Measurements from ENCODE around the gene RAB27B. TPM values are rescaled to one million over a fixed set of nuclear protein-coding genes. Genes with fewer than 3 reads are reported as not detected.

RAB27B gene
- total and polyA plus RNA-seq, 3 experiments from 2014 or later = 0.15 to 1.2 (median 0.22) TPM

DNA sequence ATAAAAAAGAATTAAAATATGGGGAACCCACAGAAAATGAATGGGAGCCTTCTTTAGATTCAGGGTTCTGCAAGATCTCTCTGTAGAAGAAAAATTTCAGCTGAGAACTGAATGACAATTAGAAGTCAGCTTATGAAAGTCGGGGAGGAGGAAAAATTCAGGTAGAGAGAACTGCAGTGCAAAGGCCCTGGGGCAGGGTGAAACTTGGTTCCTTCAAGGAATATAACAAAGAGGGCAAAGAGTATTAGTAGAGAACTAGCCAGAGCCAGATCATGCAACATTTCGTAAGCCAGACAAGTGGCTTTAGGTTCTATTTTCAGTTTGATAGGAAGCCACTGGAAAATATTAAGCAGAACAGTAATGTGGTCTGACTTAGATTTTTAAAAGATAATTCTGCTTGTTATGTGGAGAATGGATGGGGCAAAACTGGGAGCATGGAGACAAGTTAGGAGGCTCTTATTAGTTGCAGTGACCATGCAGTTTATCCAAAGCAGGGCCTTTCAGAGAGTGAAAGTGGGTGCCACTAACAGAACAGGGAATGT is 27.9 kb downstream of the RAB27B start:
- Histone ChIP-seq H3K9me3 (ENCODE audit: low read length) (no peaks in the 10 kb centered on the region), H3K4me1 (ENCODE audit: insufficient read depth, low read length) (no peaks in the 10 kb centered on the region), H3K4me3 (ENCODE audit: low read length) (no peak overlapping the region), H3K36me3 (ENCODE audit: insufficient read depth, low read length) (no peaks in the 10 kb centered on the region), H3K27ac (ENCODE audit: low read depth, low read length) (no peak overlapping the region), H3K27me3 (ENCODE audit: insufficient read depth, low read length, poor library complexity, severe bottlenecking) (no peaks in the 10 kb centered on the region)
- H3K4me3 Mint-ChIP-seq = no peak overlapping the region
- H3K27ac Mint-ChIP-seq = no peak overlapping the region
- H3K4me1 Mint-ChIP-seq = peaks cover 8 to 10% (median 9%) of the 10 kb centered on the region in 3 donors
- no peak for DNase-seq
- ChIA-PET CTCF (no interaction called here), POLR2A (no interaction called here)
- H3K9me3 Mint-ChIP-seq = no peaks in the 10 kb centered on the region
- H3K27me3 Mint-ChIP-seq = peaks cover 0 to 2% of the 10 kb centered on the region in 2 donors
- H3K36me3 Mint-ChIP-seq = no peaks in the 10 kb centered on the region

DNA sequence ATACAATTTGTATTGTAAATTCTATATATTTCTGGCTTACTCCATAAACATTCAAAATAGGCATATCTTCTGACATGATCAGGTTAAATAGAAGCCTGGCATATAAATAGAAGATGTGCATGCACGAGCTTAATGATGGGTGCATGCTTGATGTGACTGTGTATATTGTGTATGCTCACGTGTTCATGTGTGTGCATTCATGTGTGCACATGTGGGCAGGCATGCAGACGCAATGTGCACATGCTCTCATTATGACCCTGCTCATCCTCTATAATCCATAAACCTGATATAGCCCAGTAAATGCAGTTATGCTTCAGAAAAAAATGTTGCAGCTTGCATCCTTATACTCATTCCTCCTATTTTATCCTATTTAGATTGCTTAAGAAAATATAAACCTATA is 29.2 kb downstream of the RAB27B start:
- H3K4me3 Mint-ChIP-seq = no peak overlapping the region

DNA sequence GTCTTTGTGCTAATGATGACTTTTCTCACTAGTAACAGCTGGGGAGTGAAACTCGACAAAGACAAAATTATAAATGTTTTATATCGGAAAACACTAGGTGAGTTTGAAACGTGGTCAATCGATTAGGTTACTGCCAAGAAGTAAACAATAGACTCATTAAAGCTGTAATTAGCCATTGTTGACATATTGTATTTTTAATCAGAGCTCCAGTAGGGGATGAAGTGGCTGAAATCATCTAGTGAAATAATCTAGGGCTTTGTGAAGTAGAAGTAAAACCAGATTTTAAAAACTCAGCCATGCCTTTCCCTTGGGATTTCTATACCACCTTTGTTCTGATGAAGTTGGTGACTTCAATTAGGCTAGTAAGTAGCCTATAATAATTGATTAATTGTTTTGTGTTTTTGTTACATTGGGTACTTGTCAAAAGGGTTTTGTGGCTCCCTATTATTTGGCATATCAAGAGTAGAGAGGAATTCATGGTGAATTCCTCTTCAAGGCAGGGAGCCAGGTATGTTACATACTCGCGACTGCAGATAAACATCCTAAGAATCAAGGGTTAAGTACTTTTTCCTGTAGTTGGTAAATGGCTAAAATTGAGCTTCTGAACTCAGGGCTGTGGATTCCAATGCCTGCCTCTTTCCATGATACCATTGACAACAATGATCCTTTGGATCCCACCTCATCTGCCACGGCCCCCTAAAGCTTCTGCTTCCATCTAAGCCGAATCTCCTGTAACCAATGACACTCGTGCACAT is 31.6 kb downstream of the RAB27B start:
- H3K27me3 Mint-ChIP-seq = no peaks in the 10 kb centered on the region
- no peaks in the 10 kb centered on the region for H3K36me3 Mint-ChIP-seq
- no peaks in the 10 kb centered on the region for H3K4me1 Mint-ChIP-seq
- Histone ChIP-seq H3K27me3 (ENCODE audit: insufficient read depth, low read length, poor library complexity, severe bottlenecking) (no peaks in the 10 kb centered on the region), H3K4me3 (ENCODE audit: low read length) (no peak overlapping the region), H3K4me1 (ENCODE audit: insufficient read depth, low read length) (no peaks in the 10 kb centered on the region), H3K36me3 (ENCODE audit: insufficient read depth, low read length) (no peaks in the 10 kb centered on the region), H3K9me3 (ENCODE audit: low read length) (no peaks in the 10 kb centered on the region), H3K27ac (ENCODE audit: low read depth, low read length) (no peak overlapping the region)
- no peak for DNase-seq
- no peaks in the 10 kb centered on the region for H3K9me3 Mint-ChIP-seq
- POLR2A ChIA-PET = no interaction called here
- H3K27ac Mint-ChIP-seq = peak overlapping the region in 2 of 8 donors; percentile 28 to 80
- peak overlapping the region in 1 of 7 donors; percentile 41 for H3K4me3 Mint-ChIP-seq
- CTCF ChIA-PET = interaction anchor here (1.2 kb wide), 1 partner anchor 10 kb away, joined by 3 read pairs; no protein-coding TSS in a partner anchor

More for the DNA sequence above, 29.2 kb downstream of the RAB27B start:
- Mint-ChIP-seq H3K27me3 (no peaks in the 10 kb centered on the region), H3K9me3 (no peaks in the 10 kb centered on the region), H3K4me1 (peaks cover 6 to 7% (median 7%) of the 10 kb centered on the region in 3 donors), H3K36me3 (no peaks in the 10 kb centered on the region), H3K27ac (no peak overlapping the region)
- POLR2A ChIA-PET = no interaction called here
- H3K27ac ChIP-seq (ENCODE audit: low read depth, low read length) = no peak overlapping the region
- no peaks in the 10 kb centered on the region for H3K36me3 ChIP-seq (ENCODE audit: insufficient read depth, low read length)
- no peaks in the 10 kb centered on the region for H3K4me1 ChIP-seq (ENCODE audit: insufficient read depth, low read length)
- no peak overlapping the region for H3K4me3 ChIP-seq (ENCODE audit: low read length)
- H3K9me3 ChIP-seq (ENCODE audit: low read length) = no peaks in the 10 kb centered on the region
- CTCF ChIA-PET = interaction anchor here (1.4 kb wide), 1 partner anchor 9 kb away, joined by 3 read pairs; no protein-coding TSS in a partner anchor
- no peak for DNase-seq
- no peaks in the 10 kb centered on the region for H3K27me3 ChIP-seq (ENCODE audit: insufficient read depth, low read length, poor library complexity, severe bottlenecking)

DNA sequence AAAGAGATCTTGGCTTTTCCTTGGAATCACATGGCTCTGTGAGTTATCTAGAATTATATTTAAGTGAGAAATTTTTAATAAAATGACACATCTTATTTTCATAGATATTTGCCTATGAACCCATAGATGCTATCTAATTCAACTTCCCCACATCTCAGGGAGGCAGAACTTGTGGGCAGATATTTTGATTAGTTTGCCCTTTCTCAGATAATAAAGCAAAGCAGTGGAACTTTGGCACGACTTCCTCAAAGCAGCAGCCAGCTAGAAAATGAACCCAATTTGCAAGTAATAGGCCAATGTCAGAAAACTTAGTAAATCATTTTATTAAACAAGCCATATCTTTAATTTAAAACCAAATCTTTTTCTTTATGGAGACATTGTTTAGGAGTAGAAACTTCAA is 32.7 kb downstream of the RAB27B start:
- DNase-seq = no peak
- no peak overlapping the region for H3K27ac Mint-ChIP-seq
- Histone ChIP-seq H3K27me3 (ENCODE audit: insufficient read depth, low read length, poor library complexity, severe bottlenecking) (no peaks in the 10 kb centered on the region), H3K4me1 (ENCODE audit: insufficient read depth, low read length) (no peaks in the 10 kb centered on the region), H3K27ac (ENCODE audit: low read depth, low read length) (no peak overlapping the region), H3K9me3 (ENCODE audit: low read length) (no peaks in the 10 kb centered on the region), H3K4me3 (ENCODE audit: low read length) (no peak overlapping the region), H3K36me3 (ENCODE audit: insufficient read depth, low read length) (no peaks in the 10 kb centered on the region)
- POLR2A ChIA-PET = no interaction called here
- no peaks in the 10 kb centered on the region for H3K27me3 Mint-ChIP-seq
- CTCF ChIA-PET = interaction anchor here (1.2 kb wide), 1 partner anchor 11 kb away, joined by 3 read pairs; no protein-coding TSS in a partner anchor
- no peaks in the 10 kb centered on the region for H3K9me3 Mint-ChIP-seq
- H3K4me3 Mint-ChIP-seq = no peak overlapping the region
- no peaks in the 10 kb centered on the region for H3K36me3 Mint-ChIP-seq
- H3K4me1 Mint-ChIP-seq = no peaks in the 10 kb centered on the region

DNA sequence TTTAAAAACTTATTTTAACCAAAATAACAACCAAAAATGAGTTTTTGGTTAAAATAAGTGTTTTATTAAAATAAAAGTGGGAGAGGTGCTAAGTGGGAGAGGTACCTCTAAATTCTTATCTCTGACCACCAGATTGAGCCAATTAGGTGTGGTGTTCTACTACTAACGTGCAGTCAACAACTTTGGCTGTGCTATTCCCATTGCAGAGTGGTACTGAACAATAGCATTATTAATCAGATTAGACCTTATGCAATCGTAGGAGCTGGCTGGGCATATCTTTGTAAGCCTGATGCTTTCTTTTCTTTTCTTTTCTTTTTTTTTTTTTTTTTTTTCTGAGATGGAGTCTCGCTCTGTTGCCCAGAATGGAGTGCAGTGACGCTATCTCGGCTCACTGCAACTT is 38.9 kb downstream of the RAB27B start:
- H3K9me3 Mint-ChIP-seq = no peaks in the 10 kb centered on the region
- H3K36me3 Mint-ChIP-seq = no peaks in the 10 kb centered on the region
- peaks cover 0 to under 1% of the 10 kb centered on the region in 2 donors for H3K27me3 Mint-ChIP-seq
- Histone ChIP-seq H3K36me3 (ENCODE audit: insufficient read depth, low read length) (no peaks in the 10 kb centered on the region), H3K4me3 (ENCODE audit: low read length) (no peak overlapping the region), H3K9me3 (ENCODE audit: low read length) (no peaks in the 10 kb centered on the region), H3K4me1 (ENCODE audit: insufficient read depth, low read length) (no peaks in the 10 kb centered on the region), H3K27me3 (ENCODE audit: insufficient read depth, low read length, poor library complexity, severe bottlenecking) (no peaks in the 10 kb centered on the region), H3K27ac (ENCODE audit: low read depth, low read length) (no peak overlapping the region)
- ChIA-PET POLR2A (no interaction called here), CTCF (no interaction called here)
- H3K4me3 Mint-ChIP-seq = no peak overlapping the region
- H3K4me1 Mint-ChIP-seq = peaks cover 0 to 4% (median 0%) of the 10 kb centered on the region in 3 donors
- DNase-seq = no peak
- no peak overlapping the region for H3K27ac Mint-ChIP-seq

DNA sequence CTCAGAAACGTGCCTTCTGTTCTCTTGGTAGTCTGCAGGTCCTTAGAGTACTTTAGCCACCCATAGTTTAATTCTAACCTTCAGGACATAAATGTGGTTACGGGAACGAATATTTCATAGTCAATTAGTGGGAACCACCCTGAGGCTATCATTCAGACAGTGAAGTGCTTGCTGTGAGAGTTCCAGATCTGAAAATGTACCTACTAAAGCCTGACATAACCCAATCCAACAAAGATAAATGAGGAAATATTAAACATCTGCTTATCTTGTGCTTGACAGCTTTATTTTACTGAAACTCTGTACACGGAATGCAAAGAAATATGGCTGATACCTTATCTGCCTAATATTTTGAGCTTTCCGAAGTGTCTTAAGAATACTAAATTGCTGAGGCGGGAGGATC is 43.0 kb downstream of the RAB27B start:
- Histone ChIP-seq H3K4me1 (ENCODE audit: insufficient read depth, low read length) (no peaks in the 10 kb centered on the region), H3K36me3 (ENCODE audit: insufficient read depth, low read length) (no peaks in the 10 kb centered on the region), H3K27ac (ENCODE audit: low read depth, low read length) (no peak overlapping the region), H3K4me3 (ENCODE audit: low read length) (no peak overlapping the region), H3K9me3 (ENCODE audit: low read length) (no peaks in the 10 kb centered on the region), H3K27me3 (ENCODE audit: insufficient read depth, low read length, poor library complexity, severe bottlenecking) (no peaks in the 10 kb centered on the region)
- no peaks in the 10 kb centered on the region for H3K9me3 Mint-ChIP-seq
- CTCF ChIA-PET = no interaction called here
- H3K27me3 Mint-ChIP-seq = peaks cover 0 to 2% of the 10 kb centered on the region in 2 donors
- DNase-seq = no peak
- peaks cover 5 to 14% (median 9%) of the 10 kb centered on the region in 3 donors for H3K4me1 Mint-ChIP-seq
- H3K27ac Mint-ChIP-seq = no peak overlapping the region
- no peaks in the 10 kb centered on the region for H3K36me3 Mint-ChIP-seq
- H3K4me3 Mint-ChIP-seq = no peak overlapping the region
- POLR2A ChIA-PET = no interaction called here

DNA sequence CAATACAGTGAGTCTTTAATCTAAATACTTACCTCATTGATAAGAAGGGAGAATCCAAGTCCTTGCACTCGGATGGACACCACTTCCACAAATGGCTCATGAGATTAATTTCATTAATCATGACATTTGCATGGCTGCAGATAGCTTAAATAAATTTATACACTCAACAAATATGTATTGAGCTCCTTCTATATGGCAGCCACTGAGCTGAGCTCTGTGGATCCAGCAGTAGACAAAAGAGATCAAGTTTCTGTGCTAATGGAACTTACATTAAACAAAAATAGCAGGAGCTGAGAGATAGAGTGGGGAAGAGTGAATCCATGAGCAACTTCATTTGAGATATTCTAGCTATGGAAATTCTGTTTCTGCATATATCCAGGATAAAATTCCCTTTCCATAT is 44.4 kb downstream of the RAB27B start:
- no peaks in the 10 kb centered on the region for H3K36me3 ChIP-seq (ENCODE audit: insufficient read depth, low read length)
- no peak overlapping the region for H3K4me3 ChIP-seq (ENCODE audit: low read length)
- no peaks in the 10 kb centered on the region for H3K4me1 ChIP-seq (ENCODE audit: insufficient read depth, low read length)
- H3K9me3 Mint-ChIP-seq = no peaks in the 10 kb centered on the region
- peaks cover 0 to 2% of the 10 kb centered on the region in 2 donors for H3K27me3 Mint-ChIP-seq
- no peaks in the 10 kb centered on the region for H3K27me3 ChIP-seq (ENCODE audit: insufficient read depth, low read length, poor library complexity, severe bottlenecking)
- no peak overlapping the region for H3K27ac Mint-ChIP-seq
- POLR2A ChIA-PET = interaction anchor here (0.6 kb wide), 1 partner anchor 11 kb away, joined by 4 read pairs; no protein-coding TSS in a partner anchor
- H3K9me3 ChIP-seq (ENCODE audit: low read length) = no peaks in the 10 kb centered on the region
- H3K36me3 Mint-ChIP-seq = no peaks in the 10 kb centered on the region
- CTCF ChIA-PET = no interaction called here
- no peak overlapping the region for H3K27ac ChIP-seq (ENCODE audit: low read depth, low read length)
- DNase-seq = no peak
- no peak overlapping the region for H3K4me3 Mint-ChIP-seq
- peaks cover 5 to 9% (median 9%) of the 10 kb centered on the region in 3 donors for H3K4me1 Mint-ChIP-seq

DNA sequence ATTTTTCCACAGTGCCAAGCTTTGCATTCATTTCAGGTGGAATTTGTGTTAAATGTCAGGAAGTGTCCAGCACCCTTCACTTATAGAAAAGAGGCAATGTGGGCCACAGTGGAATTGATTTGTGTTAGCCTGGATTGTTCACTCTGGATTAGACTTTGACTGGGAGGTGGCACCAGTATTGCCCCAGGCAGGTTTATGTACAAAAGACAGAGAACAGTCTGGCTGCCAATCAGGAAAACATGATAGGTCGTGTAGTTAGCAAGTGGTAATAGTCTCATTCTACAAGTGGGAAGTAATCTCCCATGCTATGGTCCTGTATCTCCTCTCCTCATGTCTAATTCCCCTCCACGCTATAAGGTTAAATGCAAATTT is 45.6 kb downstream of the RAB27B start:
- Histone ChIP-seq H3K4me1 (ENCODE audit: insufficient read depth, low read length) (no peaks in the 10 kb centered on the region), H3K4me3 (ENCODE audit: low read length) (no peak overlapping the region), H3K36me3 (ENCODE audit: insufficient read depth, low read length) (no peaks in the 10 kb centered on the region), H3K27ac (ENCODE audit: low read depth, low read length) (no peak overlapping the region), H3K27me3 (ENCODE audit: insufficient read depth, low read length, poor library complexity, severe bottlenecking) (no peaks in the 10 kb centered on the region), H3K9me3 (ENCODE audit: low read length) (no peaks in the 10 kb centered on the region)
- ChIA-PET POLR2A (no interaction called here), CTCF (no interaction called here)
- Mint-ChIP-seq H3K27me3 (peaks cover 0 to 2% of the 10 kb centered on the region in 2 donors), H3K4me3 (no peak overlapping the region), H3K4me1 (peaks cover 5 to 9% (median 9%) of the 10 kb centered on the region in 3 donors), H3K36me3 (no peaks in the 10 kb centered on the region), H3K27ac (no peak overlapping the region), H3K9me3 (no peaks in the 10 kb centered on the region)
- DNase-seq = no peak

All from CD8-positive, alpha-beta memory T cell (primary cell).